Stomach (tissue), 4 donors: ENCODE measurements around the gene CAV1.
"Not testable (repeated sequence)": the region's sequence is repeated elsewhere in the genome, so short reads cannot be mapped to it uniquely, and the experiment has no call there.

Experiments used
- CTCF ChIP-seq, 7 experiments: fragments of 450-650 bp in 4 of 7; fragments of 200-600 bp in 3 of 7; sonication (generic) in 3 of 7; IDR thresholded peaks; one replicate each; pipeline ENCODE4 v1.5.1; 2016 to 2019; ENCODE audit warnings: antibody characterized with exemption in 7 of 7, control low read depth in 2 of 7, mild to moderate bottlenecking in 1 of 7
- POLR2A ChIP-seq, 4 donors: fragments of 450-650 bp; IDR thresholded peaks; one replicate each; pipeline ENCODE4 v1.6.1; 2016; ENCODE audit warnings: antibody characterized with exemption in 4 of 4, control low read depth in 2 of 4, mild to moderate bottlenecking in 1 of 4, moderate library complexity in 1 of 4

- not testable (repeated sequence) for TF ChIP-seq CTCF, POLR2A (IDR thresholded peaks at IDR 0.05)
Observed at GRCh38 chr7:116484389-116484788, 40.4 kb upstream of the CAV1 start.
